ENCODE measurements around the gene GTF2IRD1. TPM values are rescaled to one million over a fixed set of nuclear protein-coding genes. Genes with fewer than 3 reads are reported as not detected.
"Not testable (repeated sequence)": the region's sequence is repeated elsewhere in the genome, so short reads cannot be mapped to it uniquely, and the experiment has no call there.

Gene GTF2IRD1
- total RNA-seq, 1 experiment from 2014 or later: not detected

DNA sequence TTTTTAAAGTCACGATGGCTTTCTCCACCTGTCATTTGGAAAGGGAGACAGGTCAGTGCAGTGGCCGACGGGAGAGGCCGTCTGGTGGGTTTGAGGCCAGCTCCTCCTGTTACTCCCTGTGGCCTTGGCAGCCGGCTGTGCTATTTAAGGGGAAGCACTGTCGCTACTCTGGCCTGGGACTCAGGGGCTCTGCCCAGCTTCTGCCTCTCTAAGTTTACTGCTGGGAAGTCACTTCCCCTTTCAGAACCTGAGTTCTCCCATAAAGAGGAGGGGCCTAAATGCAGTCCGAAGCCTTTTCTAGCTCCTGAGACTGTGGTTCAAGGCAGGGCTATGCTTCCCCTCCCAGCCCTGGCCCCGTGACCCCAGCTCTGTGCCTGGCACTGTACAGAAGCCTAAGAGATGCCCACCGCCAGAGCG is 99.9 kb downstream of the GTF2IRD1 start:
- H3K4me1 ChIP-seq (ENCODE audit: low read length); H3K4me2 ChIP-seq (ENCODE audit: low read depth, low read length, poor library complexity, severe bottlenecking); H3K9me2 ChIP-seq (replicated peaks; ENCODE audit: insufficient read depth, low read length); H3K27me3 ChIP-seq (ENCODE audit: low read length); DNase-seq; H3K9ac ChIP-seq (ENCODE audit: low read length); H3K9me3 ChIP-seq (ENCODE audit: low read length); H4K20me1 ChIP-seq (ENCODE audit: insufficient read depth, low read depth, low read length); H3K79me2 ChIP-seq (ENCODE audit: low read length); H3K36me3 ChIP-seq (ENCODE audit: insufficient read depth, low read length); H2AFZ ChIP-seq (ENCODE audit: low read length); H3K4me3 ChIP-seq (ENCODE audit: low read length); H3K27ac ChIP-seq (ENCODE audit: low read length): not testable (repeated sequence)

DNA sequence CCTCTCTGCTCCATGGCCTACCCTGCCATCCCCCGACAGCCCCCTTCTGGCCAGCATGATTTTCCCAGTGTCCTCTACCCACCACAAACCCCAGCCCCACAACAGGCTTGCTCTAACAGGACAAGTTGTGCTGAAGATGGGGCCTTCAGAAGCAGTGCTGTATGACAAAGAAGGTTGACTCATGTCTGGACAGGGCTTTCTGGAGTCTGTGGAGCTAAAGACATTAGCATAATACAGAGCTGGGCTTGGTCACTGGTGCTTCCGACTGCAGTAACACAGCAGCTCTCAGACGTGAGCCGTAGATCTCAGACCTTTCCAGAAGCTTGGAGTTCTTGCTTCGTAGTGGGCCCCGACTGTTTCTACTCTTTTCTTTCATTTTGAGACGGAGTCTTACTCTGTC is 100.5 kb downstream of the GTF2IRD1 start:
- Histone ChIP-seq H3K9ac (ENCODE audit: low read length) (no peak overlapping the region), H3K9me2 (replicated peaks; ENCODE audit: insufficient read depth, low read length) (no peaks in the 10 kb centered on the region), H3K27ac (ENCODE audit: low read length) (no peak overlapping the region), H3K4me2 (ENCODE audit: low read depth, low read length, poor library complexity, severe bottlenecking) (no peak overlapping the region), H3K9me3 (ENCODE audit: low read length) (no peaks in the 10 kb centered on the region), H3K4me1 (ENCODE audit: low read length) (no peaks in the 10 kb centered on the region), H4K20me1 (ENCODE audit: insufficient read depth, low read depth, low read length) (no peaks in the 10 kb centered on the region), H3K4me3 (ENCODE audit: low read length) (no peak overlapping the region), H3K79me2 (ENCODE audit: low read length) (no peaks in the 10 kb centered on the region), H2AFZ (ENCODE audit: low read length) (no peak overlapping the region), H3K36me3 (ENCODE audit: insufficient read depth, low read length) (no peaks in the 10 kb centered on the region), H3K27me3 (ENCODE audit: low read length) (no peaks in the 10 kb centered on the region)
- DNase-seq: no peak

DNA sequence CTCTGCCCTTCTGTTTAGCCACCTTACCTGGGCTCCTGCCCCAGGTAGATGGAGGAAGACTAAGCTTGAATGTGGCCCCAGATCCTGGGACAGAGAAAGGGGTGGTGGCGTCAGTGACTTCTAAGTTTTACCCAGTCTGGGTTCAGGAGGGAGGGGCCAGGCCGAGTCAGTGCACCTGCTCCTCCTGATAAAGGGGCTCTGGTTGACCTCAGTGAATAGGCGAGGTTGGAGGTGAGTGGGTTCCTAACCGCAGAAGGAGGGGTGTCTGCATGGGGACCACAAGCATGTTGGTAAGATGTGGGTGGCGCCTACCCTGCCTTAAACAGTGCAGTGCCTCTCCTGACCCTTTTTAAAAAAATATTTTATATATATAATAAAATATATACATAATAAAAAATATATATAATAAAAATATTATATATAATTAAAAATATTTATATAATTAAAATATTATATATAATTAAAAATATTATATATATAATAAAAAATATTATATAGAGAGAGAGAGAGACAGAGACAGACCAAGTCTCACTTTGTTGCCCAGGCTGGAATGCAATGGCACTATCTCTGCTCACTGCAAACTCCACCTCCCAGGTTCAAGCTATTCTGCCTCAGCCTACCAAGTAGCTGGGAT is 106.5 kb downstream of the GTF2IRD1 start:
- no peaks in the 10 kb centered on the region for H3K9me3 ChIP-seq (ENCODE audit: low read length)
- no peaks in the 10 kb centered on the region for H3K27me3 ChIP-seq (ENCODE audit: low read length)
- H3K4me2 ChIP-seq (ENCODE audit: low read depth, low read length, poor library complexity, severe bottlenecking): no peak overlapping the region
- no peaks in the 10 kb centered on the region for H3K9me2 ChIP-seq (replicated peaks; ENCODE audit: insufficient read depth, low read length)
- DNase-seq: no peak
- no peaks in the 10 kb centered on the region for H3K79me2 ChIP-seq (ENCODE audit: low read length)
- H3K4me3 ChIP-seq (ENCODE audit: low read length): no peak overlapping the region
- no peaks in the 10 kb centered on the region for H3K4me1 ChIP-seq (ENCODE audit: low read length)
- no peaks in the 10 kb centered on the region for H3K36me3 ChIP-seq (ENCODE audit: insufficient read depth, low read length)
- H4K20me1 ChIP-seq (ENCODE audit: insufficient read depth, low read depth, low read length): no peaks in the 10 kb centered on the region
- no peak overlapping the region for H2AFZ ChIP-seq (ENCODE audit: low read length)
- no peak overlapping the region for H3K9ac ChIP-seq (ENCODE audit: low read length)
- H3K27ac ChIP-seq (ENCODE audit: low read length): no peak overlapping the region

DNA sequence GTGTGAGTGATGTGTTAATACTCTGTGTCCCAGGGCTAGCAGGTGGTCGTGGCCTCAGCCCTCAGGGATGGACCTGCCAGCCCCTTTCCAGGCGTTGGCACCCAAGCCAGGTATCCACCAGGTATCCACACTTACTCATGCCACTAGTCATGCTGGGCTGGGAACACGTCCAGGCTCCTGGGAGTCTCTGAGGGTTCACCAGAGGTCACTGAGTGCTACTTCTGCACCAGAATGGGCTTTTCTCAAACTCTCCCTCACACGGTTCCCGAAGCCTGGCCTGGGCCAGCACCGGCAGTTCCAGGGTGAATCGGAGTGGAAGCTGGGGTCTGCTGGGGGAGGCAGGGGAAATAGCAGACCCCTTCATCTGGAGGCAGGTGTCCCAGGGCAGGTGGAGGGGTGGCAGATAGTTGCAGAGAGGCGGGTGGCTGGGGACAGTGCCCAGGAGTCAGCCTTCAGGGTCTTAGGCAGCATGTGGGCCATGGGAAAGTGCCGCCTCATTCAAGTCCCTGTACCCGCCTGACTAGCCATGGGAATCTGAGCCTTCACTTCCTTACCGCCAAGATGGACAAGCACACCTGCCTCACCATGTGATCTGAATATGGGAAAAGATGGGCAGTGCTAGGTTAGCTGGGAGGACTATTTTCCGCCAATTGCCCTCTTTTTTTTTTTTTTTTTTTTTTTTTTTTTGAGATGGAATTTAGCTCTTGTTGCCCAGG is 108.3 kb downstream of the GTF2IRD1 start:
- Histone ChIP-seq H3K9me3 (ENCODE audit: low read length) (no peaks in the 10 kb centered on the region), H3K4me3 (ENCODE audit: low read length) (no peak overlapping the region), H3K4me1 (ENCODE audit: low read length) (no peaks in the 10 kb centered on the region), H2AFZ (ENCODE audit: low read length) (no peak overlapping the region), H3K9ac (ENCODE audit: low read length) (no peak overlapping the region), H3K36me3 (ENCODE audit: insufficient read depth, low read length) (no peaks in the 10 kb centered on the region), H3K27me3 (ENCODE audit: low read length) (no peaks in the 10 kb centered on the region), H3K79me2 (ENCODE audit: low read length) (no peaks in the 10 kb centered on the region), H4K20me1 (ENCODE audit: insufficient read depth, low read depth, low read length) (no peaks in the 10 kb centered on the region), H3K27ac (ENCODE audit: low read length) (no peak overlapping the region), H3K9me2 (replicated peaks; ENCODE audit: insufficient read depth, low read length) (no peaks in the 10 kb centered on the region), H3K4me2 (ENCODE audit: low read depth, low read length, poor library complexity, severe bottlenecking) (no peak overlapping the region)
- DNase-seq: no peak

DNA sequence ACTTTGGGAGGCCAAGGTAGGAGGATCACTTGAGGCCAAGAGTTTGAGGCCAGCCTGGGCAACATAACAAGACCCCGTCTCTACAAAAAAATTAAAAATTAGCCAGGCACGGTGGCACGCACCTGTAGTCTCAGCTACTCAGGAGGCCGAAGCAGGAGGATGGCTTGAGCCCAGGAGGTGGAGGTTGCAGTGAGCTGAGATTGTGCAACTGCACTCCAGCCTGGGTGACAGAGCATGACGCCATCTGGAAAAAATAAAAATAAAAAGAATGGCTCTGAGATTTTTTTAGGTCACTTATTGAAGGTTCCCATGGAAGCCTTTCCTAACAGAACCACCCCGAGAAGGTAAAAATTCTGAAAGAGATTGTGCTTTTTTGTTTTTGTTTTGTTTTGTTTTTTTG is 109.9 kb downstream of the GTF2IRD1 start:
- H2AFZ ChIP-seq (ENCODE audit: low read length); H3K4me1 ChIP-seq (ENCODE audit: low read length); H3K36me3 ChIP-seq (ENCODE audit: insufficient read depth, low read length); H3K4me2 ChIP-seq (ENCODE audit: low read depth, low read length, poor library complexity, severe bottlenecking); H4K20me1 ChIP-seq (ENCODE audit: insufficient read depth, low read depth, low read length); H3K9ac ChIP-seq (ENCODE audit: low read length); H3K27me3 ChIP-seq (ENCODE audit: low read length); H3K9me3 ChIP-seq (ENCODE audit: low read length); H3K9me2 ChIP-seq (replicated peaks; ENCODE audit: insufficient read depth, low read length); H3K27ac ChIP-seq (ENCODE audit: low read length); H3K79me2 ChIP-seq (ENCODE audit: low read length); DNase-seq; H3K4me3 ChIP-seq (ENCODE audit: low read length): not testable (repeated sequence)

DNA sequence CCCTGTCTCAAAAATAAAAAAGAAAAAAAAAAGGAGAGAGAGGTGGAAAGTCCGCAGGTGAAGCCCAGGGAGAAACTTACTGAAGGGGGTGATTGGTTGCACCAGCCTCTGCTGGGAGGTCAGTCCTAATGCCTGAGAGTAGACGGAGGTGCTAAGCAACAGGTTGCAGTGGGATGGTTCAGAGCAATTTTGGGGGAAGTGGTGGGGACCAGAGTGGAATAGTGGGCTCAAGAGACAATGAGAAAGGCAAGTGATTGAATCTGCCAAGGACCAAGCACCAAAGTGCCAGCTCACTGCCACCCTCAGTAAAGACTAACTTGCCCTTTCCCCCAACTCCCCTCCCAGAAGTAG is 113.6 kb downstream of the GTF2IRD1 start:
- Histone ChIP-seq H3K4me2 (ENCODE audit: low read depth, low read length, poor library complexity, severe bottlenecking) (no peak overlapping the region), H3K9me2 (replicated peaks; ENCODE audit: insufficient read depth, low read length) (no peaks in the 10 kb centered on the region), H3K27me3 (ENCODE audit: low read length) (no peaks in the 10 kb centered on the region; the same call in 1 of the 2 replicates), H3K4me3 (ENCODE audit: low read length) (no peak overlapping the region), H3K27ac (ENCODE audit: low read length) (no peak overlapping the region), H3K9me3 (ENCODE audit: low read length) (no peaks in the 10 kb centered on the region), H2AFZ (ENCODE audit: low read length) (no peak overlapping the region), H3K9ac (ENCODE audit: low read length) (no peak overlapping the region), H3K79me2 (ENCODE audit: low read length) (no peaks in the 10 kb centered on the region), H3K36me3 (ENCODE audit: insufficient read depth, low read length) (no peaks in the 10 kb centered on the region), H4K20me1 (ENCODE audit: insufficient read depth, low read depth, low read length) (no peaks in the 10 kb centered on the region), H3K4me1 (ENCODE audit: low read length) (no peaks in the 10 kb centered on the region)
- no peak for DNase-seq

DNA sequence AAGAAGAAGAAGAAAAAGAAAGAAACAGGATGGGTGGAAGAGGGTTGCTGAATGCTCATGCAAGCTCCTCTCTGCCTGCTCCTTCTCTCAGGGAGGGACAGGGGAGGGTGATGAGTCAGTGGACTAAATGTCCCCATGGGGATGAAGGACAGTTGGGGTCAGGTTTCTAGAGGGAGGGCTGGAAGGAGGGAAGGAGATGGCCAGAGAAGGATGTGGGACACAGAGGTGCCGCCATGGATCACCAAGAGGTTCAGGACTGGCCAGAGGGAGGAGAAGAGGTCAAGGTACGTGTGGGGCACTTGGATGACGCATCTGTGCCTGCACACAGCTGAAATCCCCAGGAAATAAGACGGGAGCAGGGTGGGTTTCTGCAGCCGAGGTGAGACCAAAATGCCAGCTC is 115.0 kb downstream of the GTF2IRD1 start:
- no peaks in the 10 kb centered on the region for H3K36me3 ChIP-seq (ENCODE audit: insufficient read depth, low read length)
- no peaks in the 10 kb centered on the region for H4K20me1 ChIP-seq (ENCODE audit: insufficient read depth, low read depth, low read length)
- no peak overlapping the region for H2AFZ ChIP-seq (ENCODE audit: low read length)
- H3K27ac ChIP-seq (ENCODE audit: low read length): no peak overlapping the region
- no peak overlapping the region for H3K9ac ChIP-seq (ENCODE audit: low read length)
- no peaks in the 10 kb centered on the region for H3K4me1 ChIP-seq (ENCODE audit: low read length)
- H3K27me3 ChIP-seq (ENCODE audit: low read length): no peaks in the 10 kb centered on the region; the same call in 1 of the 2 replicates
- no peak overlapping the region for H3K4me2 ChIP-seq (ENCODE audit: low read depth, low read length, poor library complexity, severe bottlenecking)
- H3K4me3 ChIP-seq (ENCODE audit: low read length): no peak overlapping the region
- DNase-seq: no peak
- no peaks in the 10 kb centered on the region for H3K9me3 ChIP-seq (ENCODE audit: low read length)
- no peaks in the 10 kb centered on the region for H3K9me2 ChIP-seq (replicated peaks; ENCODE audit: insufficient read depth, low read length)
- H3K79me2 ChIP-seq (ENCODE audit: low read length): no peaks in the 10 kb centered on the region

DNA sequence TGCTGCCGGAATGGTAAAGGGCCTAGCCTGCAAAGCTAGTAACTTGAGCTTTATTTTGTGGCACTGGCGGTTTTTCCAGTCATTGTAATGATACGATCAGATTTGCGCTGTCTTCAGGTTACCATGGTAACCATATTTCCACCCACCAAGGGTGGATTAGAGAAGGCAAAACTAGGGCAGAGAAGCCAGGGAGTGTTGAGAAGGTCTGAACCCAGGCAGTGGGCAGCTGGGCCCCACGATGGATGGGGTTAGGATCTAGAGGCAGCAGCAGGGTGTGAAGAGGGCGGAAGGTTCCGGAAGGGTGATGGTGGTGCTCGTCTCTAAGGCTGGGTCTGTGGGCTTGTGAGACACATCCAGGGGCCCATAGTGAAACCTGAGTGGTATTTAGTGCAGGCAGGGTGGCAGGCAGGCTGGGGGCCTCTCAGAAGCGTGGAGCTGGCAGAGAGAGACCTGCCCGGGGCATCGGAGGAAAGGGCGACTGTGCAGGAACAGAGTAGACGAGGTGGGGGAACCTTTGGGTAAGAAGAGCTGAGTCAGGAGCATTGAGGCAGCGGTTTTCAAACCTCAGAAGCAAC is 115.9 kb downstream of the GTF2IRD1 start:
- Histone ChIP-seq H3K36me3 (ENCODE audit: insufficient read depth, low read length) (no peaks in the 10 kb centered on the region), H3K9me2 (replicated peaks; ENCODE audit: insufficient read depth, low read length) (no peaks in the 10 kb centered on the region), H3K4me1 (ENCODE audit: low read length) (no peaks in the 10 kb centered on the region), H4K20me1 (ENCODE audit: insufficient read depth, low read depth, low read length) (no peaks in the 10 kb centered on the region), H3K27me3 (ENCODE audit: low read length) (no peaks in the 10 kb centered on the region; the same call in 1 of the 2 replicates), H2AFZ (ENCODE audit: low read length) (no peak overlapping the region), H3K9ac (ENCODE audit: low read length) (no peak overlapping the region), H3K4me2 (ENCODE audit: low read depth, low read length, poor library complexity, severe bottlenecking) (no peak overlapping the region), H3K9me3 (ENCODE audit: low read length) (no peaks in the 10 kb centered on the region), H3K79me2 (ENCODE audit: low read length) (no peaks in the 10 kb centered on the region), H3K4me3 (ENCODE audit: low read length) (no peak overlapping the region), H3K27ac (ENCODE audit: low read length) (no peak overlapping the region)
- no peak for DNase-seq

All from Karpas-422 (cell line).